NB4 (cell line): ENCODE data around the gene ZNF318.
A peak's percentile ranks its signal among the peaks of the same experiment; 100 is the strongest.
"Not testable (repeated sequence)": the region's sequence is repeated elsewhere in the genome, so short reads cannot be mapped to it uniquely, and the experiment has no call there.

Experiments used
- DNase-seq: peaks from one replicate; pipeline ENCODE4 v3.0.0; 2010; ENCODE audit warnings: low read depth
- H3K4me3 ChIP-seq: one replicate; pipeline ENCODE4 v1.5.1; 2011; ENCODE audit warnings: mild to moderate bottlenecking, low read depth, low read length, moderate library complexity
- CTCF ChIP-seq: IDR thresholded peaks from one replicate; pipeline ENCODE4 v1.5.1; 2012; ENCODE audit warnings: low read depth, low read length
- MYC ChIP-seq: IDR thresholded peaks from 2 replicates; pipeline ENCODE4 v1.6.1; 2011; ENCODE audit warnings: low read depth, low read length
- POLR2A ChIP-seq: IDR thresholded peaks from 2 replicates; pipeline ENCODE4 v1.6.1; 2011; ENCODE audit warnings: mild to moderate bottlenecking; ENCODE audit not compliant: insufficient read length; ENCODE audit errors: extremely low read depth
- TF ChIP-seq, protein P1 (sequence below): IDR thresholded peaks from 2 replicates; pipeline ENCODE4 v1.6.1; 2011; ENCODE audit warnings: low read depth, low read length

The ZNF318 gene

DNA sequence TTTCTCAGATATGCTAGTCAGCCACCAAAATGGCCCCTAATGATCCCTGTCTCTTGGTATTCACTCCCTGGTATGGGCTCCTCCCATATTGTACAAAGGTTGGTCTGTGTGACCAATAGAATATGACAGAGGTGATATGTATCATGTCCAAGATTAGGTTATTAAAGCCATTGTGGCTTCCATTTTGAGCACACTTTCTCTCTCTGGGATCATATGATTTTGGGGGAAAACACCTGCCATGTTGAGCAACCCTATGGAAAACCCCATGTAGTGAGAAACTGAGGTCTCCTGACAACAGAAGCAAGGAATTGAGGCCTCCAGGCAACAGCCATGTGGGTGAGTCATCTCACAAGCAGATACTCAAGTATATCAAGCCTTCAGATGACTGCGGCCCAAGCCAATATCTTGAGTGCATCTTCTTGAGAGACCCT lies 7.1 kb upstream of the ZNF318 start:
- no peak for DNase-seq
- H3K4me3 ChIP-seq, result no peak overlapping the region
- TF ChIP-seq MYC (no peak), POLR2A (no peak), CTCF (no peak)
- TF ChIP-seq, protein P1, sequence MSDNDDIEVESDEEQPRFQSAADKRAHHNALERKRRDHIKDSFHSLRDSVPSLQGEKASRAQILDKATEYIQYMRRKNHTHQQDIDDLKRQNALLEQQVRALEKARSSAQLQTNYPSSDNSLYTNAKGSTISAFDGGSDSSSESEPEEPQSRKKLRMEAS, result no peak

GRCh38 chr6:43375693-43376092 lies 6.2 kb upstream of the ZNF318 start:
- TF ChIP-seq POLR2A (no peak), MYC (no peak), CTCF (no peak)
- TF ChIP-seq, protein P1, result no peak
- no peak overlapping the region for H3K4me3 ChIP-seq
- DNase-seq, result no peak

DNA sequence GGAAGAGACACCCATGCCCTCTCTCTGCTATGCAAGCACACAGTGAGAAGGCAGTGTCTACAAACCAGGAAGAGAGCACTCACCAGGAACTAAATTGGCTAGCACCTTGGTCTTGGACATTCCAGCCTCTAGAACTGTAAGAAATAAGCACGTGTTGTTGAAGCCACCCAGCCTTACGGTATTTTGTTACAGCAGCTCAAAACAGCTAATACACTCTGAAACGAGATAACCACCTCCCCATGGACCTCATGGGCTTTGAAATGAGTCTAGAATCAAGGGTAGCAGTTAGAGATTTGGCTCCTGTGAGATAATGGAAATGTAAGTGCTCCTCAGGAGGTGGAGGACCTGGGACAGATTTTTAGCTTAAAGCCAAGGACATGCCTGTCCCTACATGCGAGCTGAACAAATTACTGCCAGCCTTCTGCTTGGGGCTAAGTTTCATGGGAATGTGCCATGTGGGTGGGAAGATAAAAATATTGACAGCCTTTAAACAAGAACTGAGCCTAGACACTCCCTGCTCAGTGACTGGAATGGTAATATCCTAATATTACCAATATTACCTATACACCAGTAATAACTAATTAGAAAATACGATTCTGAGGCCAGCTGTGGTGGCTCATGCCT lies 3.9 kb upstream of the ZNF318 start:
- TF ChIP-seq MYC, result no peak
- no peak for TF ChIP-seq CTCF
- no peak for TF ChIP-seq POLR2A
- TF ChIP-seq, protein P1, result no peak
- no peak overlapping the region for H3K4me3 ChIP-seq

DNA sequence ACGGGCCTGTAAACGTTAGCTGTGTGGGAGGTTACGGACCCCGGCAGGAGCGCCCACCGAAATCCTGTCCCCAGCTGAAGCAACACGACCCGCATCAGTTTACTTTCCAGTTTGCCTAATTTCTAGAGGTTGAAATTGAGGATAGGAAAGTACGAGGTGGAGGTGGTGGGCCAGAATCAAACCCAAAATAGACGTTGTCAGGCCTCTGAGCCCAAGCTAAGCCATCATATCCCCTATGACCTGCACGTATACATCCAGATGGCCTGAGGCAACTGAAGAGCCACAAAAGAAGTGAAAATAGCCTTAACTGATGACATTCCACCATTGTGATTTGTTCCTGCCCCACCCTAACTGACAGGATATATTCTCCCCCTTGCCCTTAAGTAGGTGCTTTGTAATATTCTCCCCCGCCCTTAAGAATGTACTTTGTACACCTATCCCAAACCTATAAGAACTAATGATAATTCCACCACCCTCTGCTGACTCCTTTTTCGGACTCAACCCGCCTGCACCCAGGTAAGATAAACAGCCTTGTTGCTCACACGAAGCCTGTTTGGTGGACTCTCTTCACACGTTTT lies 645 bp upstream of the ZNF318 start:
- not testable (repeated sequence) for DNase-seq
- H3K4me3 ChIP-seq, result peak overlapping the region; percentile 65

More for the DNA sequence above, 3.9 kb upstream of the ZNF318 start:
- DNase-seq, result no peak

DNA sequence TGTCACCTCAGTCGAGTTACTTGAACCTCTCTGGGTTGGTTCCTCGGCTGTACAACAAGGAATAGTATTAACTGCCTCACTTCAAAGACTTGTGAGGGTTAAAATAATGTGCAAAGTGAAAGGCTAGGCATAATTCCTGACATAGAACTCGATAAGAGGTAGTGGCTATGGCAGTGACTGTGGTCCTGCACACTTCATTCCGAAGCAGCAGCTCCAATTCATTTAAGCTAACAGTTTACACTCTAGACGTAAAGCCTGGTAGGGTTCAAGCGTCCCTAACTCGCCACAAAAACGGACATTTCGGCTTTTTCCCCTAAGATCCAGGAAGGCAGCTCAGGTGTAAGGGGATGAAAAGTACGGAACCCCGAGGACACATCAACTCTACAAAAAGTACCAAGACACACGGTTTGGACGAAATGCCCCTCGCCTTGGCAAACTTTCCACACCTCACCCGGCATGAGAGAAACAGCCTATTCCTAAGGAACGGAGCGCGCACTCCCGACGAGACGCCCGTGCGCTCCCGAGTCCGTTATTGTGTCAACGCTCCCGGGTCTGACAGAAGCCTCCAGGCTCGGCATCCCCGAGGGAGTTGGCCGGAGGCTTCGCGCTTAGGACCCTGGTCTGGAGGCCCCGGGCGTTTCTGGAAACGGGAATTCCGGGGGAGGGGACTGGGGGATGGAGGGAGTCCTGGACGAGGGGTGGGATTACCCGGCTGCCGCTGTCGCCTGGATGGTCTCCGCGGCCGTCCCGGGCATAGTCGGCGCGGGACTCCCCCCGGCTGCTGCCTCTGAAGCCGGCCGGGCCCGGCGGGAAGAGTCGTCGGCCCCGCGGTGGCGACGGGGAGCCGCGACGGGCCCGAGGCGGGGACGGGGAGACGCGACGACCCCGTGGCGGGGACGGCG lies 937 bp downstream of the ZNF318 start:
- peak overlapping the region; percentile 80 for H3K4me3 ChIP-seq
- TF ChIP-seq MYC (no peak), CTCF (no peak), POLR2A (no peak)
- TF ChIP-seq, protein P1, result no peak
- DNase-seq, result peak; percentile 67
